GM21515 (cell line): ENCODE data around the gene ADM2.
"Not testable (repeated sequence)": the region's sequence is repeated elsewhere in the genome, so short reads cannot be mapped to it uniquely, and the experiment has no call there.

Source experiments
- ATAC-seq: cut with Tn5 transposase; IDR thresholded peaks from one replicate; pipeline ENCODE4 v1.9.1; 2021; ENCODE audit not compliant: unreplicated experiment

Gene ADM2

DNA sequence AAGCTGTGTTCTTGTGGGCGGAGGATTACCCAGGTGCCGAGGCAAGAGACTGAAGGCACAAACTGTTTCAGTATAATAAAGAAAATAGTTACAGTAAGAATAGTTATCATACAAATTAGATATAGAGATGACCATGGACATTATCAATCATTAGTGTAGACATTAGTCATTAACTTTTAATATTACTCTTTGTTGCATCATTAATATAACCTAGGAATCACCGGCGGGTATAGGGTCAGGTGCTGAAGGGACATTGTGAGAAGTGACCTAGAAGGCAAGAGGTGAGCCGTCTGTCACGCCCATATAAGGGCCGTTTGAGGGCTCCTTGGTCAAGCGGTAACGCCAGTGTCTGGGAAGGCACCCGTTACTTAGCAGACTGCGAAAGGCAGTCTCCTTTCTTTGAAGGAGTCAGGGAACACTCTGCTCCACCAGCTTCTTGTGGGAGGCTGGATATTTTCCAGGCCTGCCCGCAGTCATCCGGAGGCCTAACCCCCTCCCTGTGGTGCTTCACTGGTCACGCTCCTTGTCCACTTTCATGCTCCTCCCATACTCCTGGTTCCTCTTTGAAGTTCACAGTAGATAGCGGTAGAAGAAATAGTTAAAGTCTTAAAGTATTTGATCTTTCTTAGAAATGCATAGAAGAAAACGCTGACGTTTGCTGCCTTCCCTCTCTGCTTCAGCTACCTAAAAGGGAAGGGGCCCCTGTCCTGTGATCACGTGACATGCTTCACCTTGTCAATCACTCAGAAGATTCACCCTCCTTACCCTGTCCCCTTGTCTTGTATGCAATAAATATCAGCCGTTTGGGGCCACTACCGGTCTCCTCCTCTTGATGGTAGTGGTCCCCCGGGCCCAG is 52.7 kb downstream of the ADM2 start:
- not testable (repeated sequence) for ATAC-seq

DNA sequence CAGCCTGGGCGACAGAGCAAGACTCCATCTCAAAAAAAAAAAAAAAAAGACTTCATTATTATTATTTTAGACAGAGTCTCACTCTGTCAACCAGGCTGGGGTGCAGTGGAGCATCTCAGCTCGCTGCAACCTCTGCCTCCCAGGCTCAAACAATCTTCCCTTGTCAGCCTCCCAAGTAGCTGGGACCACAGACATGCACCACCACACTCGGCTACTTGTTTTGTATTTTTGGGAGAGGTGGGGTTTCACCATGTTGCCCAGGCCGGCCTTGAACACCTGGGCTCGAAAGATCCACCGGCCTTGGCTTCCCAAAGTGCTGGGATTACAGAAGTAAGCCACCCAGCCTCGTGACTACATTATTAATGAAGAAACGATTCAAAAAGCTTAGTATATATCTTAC is 53.8 kb downstream of the ADM2 start:
- no peak for ATAC-seq
